ENCODE results near the gene TMEM38B.
A peak's percentile ranks its signal among the peaks of the same experiment; 100 is the strongest.

The TMEM38B gene, protein sequence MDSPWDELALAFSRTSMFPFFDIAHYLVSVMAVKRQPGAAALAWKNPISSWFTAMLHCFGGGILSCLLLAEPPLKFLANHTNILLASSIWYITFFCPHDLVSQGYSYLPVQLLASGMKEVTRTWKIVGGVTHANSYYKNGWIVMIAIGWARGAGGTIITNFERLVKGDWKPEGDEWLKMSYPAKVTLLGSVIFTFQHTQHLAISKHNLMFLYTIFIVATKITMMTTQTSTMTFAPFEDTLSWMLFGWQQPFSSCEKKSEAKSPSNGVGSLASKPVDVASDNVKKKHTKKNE

DNA sequence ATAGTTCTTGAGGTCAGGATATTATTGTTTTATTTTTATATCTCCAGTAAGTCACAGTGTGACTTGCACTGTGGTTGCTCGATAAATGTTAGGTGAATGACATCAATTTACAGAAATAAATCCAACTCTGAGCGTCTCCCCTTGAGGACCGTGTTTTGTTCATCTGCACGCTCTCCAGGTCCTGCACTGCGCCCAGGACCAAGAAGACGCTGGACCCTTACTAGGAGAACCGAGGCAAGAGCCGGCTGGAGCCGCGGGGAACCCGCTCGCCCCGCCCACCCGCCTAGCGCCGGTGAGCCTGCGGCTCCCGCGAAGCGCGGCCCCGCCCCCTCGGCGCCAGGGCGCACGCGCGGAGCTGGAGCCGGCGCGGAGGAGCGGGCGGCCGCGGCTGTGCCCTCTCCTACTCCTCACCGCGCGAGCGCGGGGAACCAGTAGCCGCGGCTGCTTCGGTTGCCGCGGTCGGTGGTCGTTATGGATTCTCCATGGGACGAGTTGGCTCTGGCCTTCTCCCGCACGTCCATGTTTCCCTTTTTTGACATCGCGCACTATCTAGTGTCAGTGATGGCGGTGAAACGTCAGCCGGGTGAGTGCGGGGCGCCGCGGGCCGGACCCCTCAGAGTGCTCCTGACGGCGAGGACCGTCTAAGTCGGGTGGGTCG is at the start of gene TMEM38B:
TMEM38B (plus strand) TSS at position 352 of the 658 bp plus-strand sequence; CDS start at position 472, 120 bp downstream.
- Histone ChIP-seq H3K27me3 (ENCODE audit: control insufficient read depth, insufficient read depth, low read length) (no peaks in the 10 kb centered on the region), H3K4me1 (ENCODE audit: control insufficient read depth, insufficient read depth, low read length) (peaks cover 5% of the 10 kb centered on the region), H3K9ac (ENCODE audit: low read length) (peak within 1 kb of the TSS; percentile 59), H3K4me3 (ENCODE audit: low read length) (peak within 1 kb of the TSS; percentile 87), H3K27ac (ENCODE audit: low read depth, low read length) (peak within 1 kb of the TSS; percentile 63), H3K36me3 (ENCODE audit: control insufficient read depth, insufficient read depth, low read length) (no peaks in the 10 kb centered on the region)

DNA sequence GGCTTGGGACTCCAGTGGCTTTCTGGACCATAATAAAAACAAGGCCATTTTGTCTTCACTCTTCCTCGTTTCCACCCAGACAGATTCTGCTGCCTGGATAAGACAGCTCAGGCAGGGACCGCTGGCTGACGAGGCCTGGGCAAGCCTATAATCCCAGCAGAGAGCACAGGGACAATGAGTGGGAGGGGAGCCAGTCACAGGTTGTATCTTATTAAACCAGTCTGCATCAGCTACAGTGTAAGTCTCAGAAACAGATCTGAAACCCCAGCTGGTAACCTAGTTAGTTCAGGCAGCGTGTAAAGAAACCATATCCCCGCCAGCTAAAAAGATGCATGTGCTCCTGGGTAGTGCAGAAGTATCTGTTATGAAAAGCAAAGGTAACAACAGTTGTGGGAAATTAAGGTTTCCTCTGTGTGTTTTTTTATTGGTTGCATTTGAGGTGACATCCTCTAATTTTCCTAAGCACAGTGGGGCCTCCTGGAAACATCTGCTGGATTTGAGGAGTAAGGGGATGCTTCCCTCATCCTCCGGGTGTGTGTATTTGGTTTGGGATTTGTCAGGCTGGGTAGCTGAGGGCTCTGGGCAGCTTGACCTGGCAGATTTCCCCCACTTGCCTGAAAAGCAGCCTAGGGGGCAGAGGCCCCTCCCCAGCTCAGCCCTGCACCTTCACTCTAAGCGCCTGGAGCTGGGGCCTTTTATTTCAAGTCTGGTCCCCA is 47.3 kb upstream of the TMEM38B start:
- no peaks in the 10 kb centered on the region for H3K4me1 ChIP-seq (ENCODE audit: control insufficient read depth, insufficient read depth, low read length)
- no peaks in the 10 kb centered on the region for H3K27me3 ChIP-seq (ENCODE audit: control insufficient read depth, insufficient read depth, low read length)
- no peak overlapping the region for H3K27ac ChIP-seq (ENCODE audit: low read depth, low read length)
- no peak overlapping the region for H3K9ac ChIP-seq (ENCODE audit: low read length)
- H3K36me3 ChIP-seq (ENCODE audit: control insufficient read depth, insufficient read depth, low read length) = no peaks in the 10 kb centered on the region
- no peak overlapping the region for H3K4me3 ChIP-seq (ENCODE audit: low read length)

DNA sequence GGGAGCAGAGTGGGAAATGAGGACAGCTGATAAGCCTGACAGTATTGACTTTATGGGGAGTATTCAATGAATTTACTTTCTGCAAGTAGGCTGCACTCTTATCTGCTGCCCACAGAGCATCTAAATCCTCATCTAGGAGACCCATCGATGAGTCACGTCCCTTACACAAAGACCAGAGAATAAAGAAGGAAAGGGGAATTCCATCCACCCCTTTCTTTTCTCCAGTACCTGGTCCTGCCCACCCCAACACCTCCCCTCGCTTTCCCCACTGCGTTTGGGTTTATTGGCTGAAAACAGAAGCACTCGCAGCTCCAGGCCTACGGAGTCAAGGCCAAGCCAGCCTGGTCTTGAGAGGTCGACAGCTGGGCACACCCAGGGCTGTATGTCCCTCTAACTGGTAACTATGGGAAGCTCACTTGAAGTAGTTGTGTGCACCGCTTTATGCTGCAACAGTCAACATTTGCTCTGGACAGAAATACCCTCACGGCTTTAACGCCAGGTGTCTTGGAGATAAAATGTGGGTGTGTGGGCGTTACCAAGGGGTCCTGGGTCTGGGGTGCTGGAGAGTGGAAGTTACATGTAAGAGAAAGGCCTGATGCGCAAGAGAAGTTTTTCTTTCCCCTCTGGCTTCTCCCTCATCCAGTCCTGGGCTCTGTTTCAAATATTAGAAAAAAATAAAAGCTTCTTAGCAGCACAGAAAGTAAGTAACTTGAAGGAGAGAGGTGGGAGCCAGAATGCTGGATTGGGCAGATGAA is 46.6 kb upstream of the TMEM38B start:
- H3K27ac ChIP-seq (ENCODE audit: low read depth, low read length) = no peak overlapping the region
- H3K9ac ChIP-seq (ENCODE audit: low read length) = no peak overlapping the region
- no peaks in the 10 kb centered on the region for H3K36me3 ChIP-seq (ENCODE audit: control insufficient read depth, insufficient read depth, low read length)
- H3K27me3 ChIP-seq (ENCODE audit: control insufficient read depth, insufficient read depth, low read length) = no peaks in the 10 kb centered on the region
- no peak overlapping the region for H3K4me3 ChIP-seq (ENCODE audit: low read length)
- H3K4me1 ChIP-seq (ENCODE audit: control insufficient read depth, insufficient read depth, low read length) = no peaks in the 10 kb centered on the region

DNA sequence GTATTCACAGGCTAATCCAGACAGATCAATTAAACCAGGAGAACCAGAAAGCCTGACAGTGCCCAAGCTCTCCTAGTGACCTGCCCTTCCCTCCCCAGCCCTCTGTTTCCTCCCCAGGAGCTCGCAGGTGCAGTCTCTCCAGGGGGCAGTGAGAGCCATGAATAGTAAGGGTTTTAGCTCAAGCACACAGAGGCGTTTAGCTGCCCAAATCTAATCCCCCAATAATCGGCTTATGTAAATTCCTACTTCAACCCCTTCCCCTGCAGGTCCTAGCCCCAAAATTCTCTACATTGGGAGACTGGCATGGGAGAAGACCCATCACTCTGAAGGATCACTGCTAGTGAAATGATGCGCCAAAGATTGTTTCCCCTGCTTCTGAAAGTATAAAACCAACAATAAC is 42.5 kb upstream of the TMEM38B start:
- Histone ChIP-seq H3K27me3 (ENCODE audit: control insufficient read depth, insufficient read depth, low read length) (no peaks in the 10 kb centered on the region), H3K4me3 (ENCODE audit: low read length) (no peak overlapping the region), H3K36me3 (ENCODE audit: control insufficient read depth, insufficient read depth, low read length) (no peaks in the 10 kb centered on the region), H3K4me1 (ENCODE audit: control insufficient read depth, insufficient read depth, low read length) (peaks cover 2% of the 10 kb centered on the region), H3K27ac (ENCODE audit: low read depth, low read length) (no peak overlapping the region), H3K9ac (ENCODE audit: low read length) (no peak overlapping the region)

DNA sequence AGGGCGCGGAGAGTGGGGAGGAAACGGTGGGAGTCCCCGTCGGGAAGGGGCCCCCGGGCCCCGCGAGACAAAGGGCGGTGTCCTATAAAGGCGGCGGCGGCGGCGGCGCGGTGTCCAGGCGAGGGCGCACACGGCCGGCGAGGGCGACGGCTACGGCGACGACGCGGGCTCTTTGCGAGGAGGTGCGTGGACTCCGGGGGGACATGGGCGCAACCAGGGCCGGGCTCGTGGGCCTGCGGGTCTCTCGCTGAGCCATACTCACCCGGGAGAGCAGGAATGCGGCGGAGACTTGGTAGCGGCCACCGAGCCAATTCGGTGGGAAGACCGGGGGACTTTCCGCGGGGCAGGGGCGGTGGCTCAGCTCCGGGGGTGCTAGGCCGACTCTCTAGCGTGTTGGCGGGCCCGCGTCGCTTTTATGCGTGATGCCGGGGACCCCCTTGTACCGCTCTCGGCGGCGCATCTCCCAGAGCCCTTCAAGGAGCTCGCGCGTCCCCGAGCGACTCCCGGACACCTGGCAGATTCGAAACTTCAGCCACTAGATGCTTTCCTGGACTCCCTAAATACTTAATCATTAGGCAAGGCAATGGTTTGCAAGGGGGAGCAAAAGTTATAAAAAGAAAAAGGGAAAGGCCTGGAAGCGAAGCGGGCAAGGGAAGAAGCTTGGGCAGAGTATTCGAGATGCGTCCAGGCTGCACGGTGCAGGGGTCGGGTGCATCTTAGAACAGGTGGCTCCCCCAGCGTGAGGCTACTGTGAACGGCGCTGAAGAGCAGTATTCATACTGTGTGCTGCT is 38.0 kb upstream of the TMEM38B start:
- Histone ChIP-seq H3K36me3 (ENCODE audit: control insufficient read depth, insufficient read depth, low read length) (no peaks in the 10 kb centered on the region), H3K4me3 (ENCODE audit: low read length) (peak overlapping the region; percentile 65), H3K9ac (ENCODE audit: low read length) (no peak overlapping the region), H3K27me3 (ENCODE audit: control insufficient read depth, insufficient read depth, low read length) (peaks cover 4% of the 10 kb centered on the region), H3K4me1 (ENCODE audit: control insufficient read depth, insufficient read depth, low read length) (peaks cover 2% of the 10 kb centered on the region), H3K27ac (ENCODE audit: low read depth, low read length) (no peak overlapping the region)

DNA sequence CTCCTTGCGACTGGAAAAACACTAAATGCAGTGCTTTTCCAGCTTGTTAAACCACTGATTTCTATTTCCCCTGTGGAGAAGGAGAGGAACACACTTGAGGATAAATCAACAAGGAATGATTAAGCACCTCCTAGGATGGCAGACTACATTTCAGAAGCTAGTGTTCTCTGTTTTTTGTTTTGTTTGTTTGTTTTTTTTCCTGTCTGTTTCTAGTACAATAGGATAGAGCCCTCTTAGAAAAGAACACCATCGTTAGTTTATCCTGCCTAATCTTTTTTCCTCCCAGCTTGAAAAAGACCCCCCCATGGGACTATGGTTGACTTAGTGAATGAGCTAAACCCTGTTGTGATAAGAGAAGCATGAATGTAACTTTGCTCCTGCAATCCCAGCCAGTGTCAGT is 36.0 kb upstream of the TMEM38B start:
- H3K9ac ChIP-seq (ENCODE audit: low read length) = no peak overlapping the region
- peaks cover 4% of the 10 kb centered on the region for H3K27me3 ChIP-seq (ENCODE audit: control insufficient read depth, insufficient read depth, low read length)
- H3K36me3 ChIP-seq (ENCODE audit: control insufficient read depth, insufficient read depth, low read length) = no peaks in the 10 kb centered on the region
- peaks cover 2% of the 10 kb centered on the region for H3K4me1 ChIP-seq (ENCODE audit: control insufficient read depth, insufficient read depth, low read length)
- H3K4me3 ChIP-seq (ENCODE audit: low read length) = no peak overlapping the region
- no peak overlapping the region for H3K27ac ChIP-seq (ENCODE audit: low read depth, low read length)

DNA sequence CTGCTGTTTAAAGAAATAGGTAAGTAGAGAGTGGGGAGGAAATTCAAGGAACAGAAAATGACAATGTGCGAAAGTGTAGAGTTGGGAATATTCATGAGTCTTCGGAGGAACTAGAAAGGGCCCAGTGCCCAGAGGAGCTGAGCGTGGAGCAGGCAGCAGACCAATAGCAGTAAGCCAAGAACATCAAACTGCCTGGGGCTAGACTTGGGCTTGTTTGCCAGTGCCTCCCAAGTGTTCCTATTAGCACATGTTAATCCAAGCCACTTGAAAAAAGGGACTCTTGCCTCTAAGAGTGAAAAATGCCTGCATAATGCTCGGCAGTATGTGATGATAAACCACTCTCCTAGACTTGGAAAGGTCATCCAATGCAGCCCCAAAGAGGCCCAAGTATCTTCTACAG is 33.3 kb upstream of the TMEM38B start:
- H3K4me1 ChIP-seq (ENCODE audit: control insufficient read depth, insufficient read depth, low read length) = peaks cover 2% of the 10 kb centered on the region
- H3K4me3 ChIP-seq (ENCODE audit: low read length) = no peak overlapping the region
- peaks cover 4% of the 10 kb centered on the region for H3K27me3 ChIP-seq (ENCODE audit: control insufficient read depth, insufficient read depth, low read length)
- no peak overlapping the region for H3K9ac ChIP-seq (ENCODE audit: low read length)
- H3K36me3 ChIP-seq (ENCODE audit: control insufficient read depth, insufficient read depth, low read length) = no peaks in the 10 kb centered on the region
- no peak overlapping the region for H3K27ac ChIP-seq (ENCODE audit: low read depth, low read length)

DNA sequence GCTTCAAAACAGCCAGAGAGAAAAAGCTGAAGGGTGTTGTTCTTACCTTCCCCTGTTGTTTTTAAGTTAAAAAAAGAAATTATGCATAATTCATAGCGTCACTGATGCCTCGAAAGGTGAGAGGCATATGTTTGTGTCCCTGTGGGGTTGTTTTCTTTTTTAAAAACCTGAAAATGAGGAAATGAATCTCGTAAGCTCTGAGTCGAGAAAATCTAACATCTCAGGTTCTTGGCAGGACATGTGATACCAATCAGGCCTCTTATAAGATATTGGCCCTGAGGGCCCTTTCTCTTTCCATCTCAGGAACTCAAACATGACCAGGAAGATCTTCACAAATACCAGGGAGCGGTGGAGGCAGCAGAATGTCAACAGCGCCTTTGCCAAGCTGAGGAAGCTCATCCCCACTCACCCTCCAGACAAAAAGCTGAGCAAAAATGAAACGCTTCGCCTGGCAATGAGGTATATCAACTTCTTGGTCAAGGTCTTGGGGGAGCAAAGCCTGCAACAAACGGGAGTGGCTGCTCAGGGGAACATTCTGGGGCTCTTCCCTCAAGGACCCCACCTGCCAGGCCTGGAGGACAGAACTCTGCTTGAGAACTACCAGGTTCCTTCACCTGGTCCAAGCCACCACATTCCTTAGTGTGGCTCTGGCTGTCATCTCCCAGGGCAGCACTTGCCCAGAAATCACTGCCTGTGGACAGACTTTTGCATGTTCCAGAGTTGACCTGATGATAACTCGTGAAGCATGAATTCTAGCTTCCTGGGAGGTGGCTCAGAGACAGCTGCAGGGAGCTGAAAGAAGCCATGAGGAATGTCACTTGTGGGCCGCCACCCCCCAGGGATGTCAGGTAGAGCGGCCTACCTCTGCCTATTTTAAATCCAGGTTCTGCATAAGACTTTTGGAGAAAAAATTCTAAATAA is 31.9 kb upstream of the TMEM38B start, which contains the start of gene TAL2:
TAL2 (plus strand) TSS at position 274 of the 921 bp plus-strand sequence; CDS start at position 314, 40 bp downstream.
- Histone ChIP-seq H3K27me3 (ENCODE audit: control insufficient read depth, insufficient read depth, low read length) (no peaks in the 10 kb centered on the region), H3K4me3 (ENCODE audit: low read length) (no peak within 1 kb of the TSS), H3K4me1 (ENCODE audit: control insufficient read depth, insufficient read depth, low read length) (no peaks in the 10 kb centered on the region), H3K27ac (ENCODE audit: low read depth, low read length) (no peak within 1 kb of the TSS), H3K9ac (ENCODE audit: low read length) (no peak within 1 kb of the TSS), H3K36me3 (ENCODE audit: control insufficient read depth, insufficient read depth, low read length) (no peaks in the 10 kb centered on the region)

DNA sequence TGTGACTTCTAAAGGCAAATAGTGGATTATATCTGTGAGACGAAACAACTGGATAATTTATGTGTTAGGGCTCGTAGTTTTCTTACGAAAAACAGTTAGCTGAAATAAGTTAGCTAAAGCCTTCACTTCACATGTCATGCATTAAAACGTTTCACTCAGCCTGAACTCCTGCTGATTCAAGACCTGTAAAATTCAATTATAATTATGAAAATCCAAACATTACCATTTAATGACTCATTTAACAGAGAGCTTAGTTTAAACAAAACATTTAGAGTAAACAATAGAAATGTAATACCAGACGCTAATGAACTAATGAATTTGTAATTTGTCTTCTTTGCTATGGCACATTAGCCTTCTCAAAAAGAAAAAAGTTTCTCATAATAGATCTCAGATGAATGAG is 30.4 kb upstream of the TMEM38B start:
- Histone ChIP-seq H3K36me3 (ENCODE audit: control insufficient read depth, insufficient read depth, low read length) (no peaks in the 10 kb centered on the region), H3K27me3 (ENCODE audit: control insufficient read depth, insufficient read depth, low read length) (no peaks in the 10 kb centered on the region), H3K9ac (ENCODE audit: low read length) (no peak overlapping the region), H3K27ac (ENCODE audit: low read depth, low read length) (no peak overlapping the region), H3K4me1 (ENCODE audit: control insufficient read depth, insufficient read depth, low read length) (no peaks in the 10 kb centered on the region), H3K4me3 (ENCODE audit: low read length) (no peak overlapping the region)

DNA sequence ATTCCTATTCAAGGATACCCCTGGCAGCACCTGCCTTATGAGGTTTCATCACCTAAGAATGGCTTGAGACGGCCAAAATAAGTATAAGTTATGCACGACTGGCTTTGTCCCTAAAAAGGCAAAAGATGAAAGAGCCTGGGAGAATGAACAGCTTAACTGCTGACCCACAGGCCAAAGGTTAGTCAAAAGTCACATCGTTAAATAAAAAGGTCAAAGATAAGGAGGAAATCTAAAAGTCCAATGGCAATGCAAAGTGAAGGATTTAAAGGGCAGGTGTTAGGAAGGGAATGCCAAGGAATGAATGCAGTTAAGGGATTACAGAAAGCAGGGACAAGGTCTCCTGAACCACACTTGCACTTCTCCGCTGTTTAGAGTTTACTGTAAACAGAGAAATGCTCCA is 26.5 kb upstream of the TMEM38B start:
- no peak overlapping the region for H3K9ac ChIP-seq (ENCODE audit: low read length)
- no peak overlapping the region for H3K4me3 ChIP-seq (ENCODE audit: low read length)
- H3K36me3 ChIP-seq (ENCODE audit: control insufficient read depth, insufficient read depth, low read length) = no peaks in the 10 kb centered on the region
- no peaks in the 10 kb centered on the region for H3K27me3 ChIP-seq (ENCODE audit: control insufficient read depth, insufficient read depth, low read length)
- H3K27ac ChIP-seq (ENCODE audit: low read depth, low read length) = no peak overlapping the region
- no peaks in the 10 kb centered on the region for H3K4me1 ChIP-seq (ENCODE audit: control insufficient read depth, insufficient read depth, low read length)

DNA sequence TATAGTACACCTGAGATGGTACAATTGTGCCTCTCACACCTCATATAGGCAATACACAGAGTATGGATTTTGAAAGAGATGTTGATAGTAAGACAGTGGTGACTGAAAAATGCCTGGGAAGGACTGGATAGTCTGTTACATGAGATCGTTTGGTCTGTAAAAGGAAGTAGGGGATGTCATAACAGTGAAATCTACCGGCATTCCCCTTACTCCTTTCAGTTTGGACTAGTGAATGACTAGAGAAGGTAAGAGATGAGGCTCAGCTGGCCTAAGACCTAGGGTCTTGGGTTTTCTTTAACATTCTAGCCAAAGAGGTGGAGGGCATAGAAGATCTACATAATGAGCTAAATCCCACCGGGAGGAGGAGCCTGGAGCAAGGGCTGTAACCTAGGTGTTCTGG is 24.0 kb upstream of the TMEM38B start:
- H3K9ac ChIP-seq (ENCODE audit: low read length) = no peak overlapping the region
- no peak overlapping the region for H3K4me3 ChIP-seq (ENCODE audit: low read length)
- H3K4me1 ChIP-seq (ENCODE audit: control insufficient read depth, insufficient read depth, low read length) = no peaks in the 10 kb centered on the region
- H3K36me3 ChIP-seq (ENCODE audit: control insufficient read depth, insufficient read depth, low read length) = no peaks in the 10 kb centered on the region
- H3K27ac ChIP-seq (ENCODE audit: low read depth, low read length) = no peak overlapping the region
- no peaks in the 10 kb centered on the region for H3K27me3 ChIP-seq (ENCODE audit: control insufficient read depth, insufficient read depth, low read length)

Data from rectal smooth muscle tissue (tissue), 1 donor.